ENCODE measurements around the gene SSR3.

SSR3 gene

GRCh38 chr3:156491192-156491591, 63.7 kb downstream of the SSR3 start (continued):
- TF ChIP-seq, protein P1, sequence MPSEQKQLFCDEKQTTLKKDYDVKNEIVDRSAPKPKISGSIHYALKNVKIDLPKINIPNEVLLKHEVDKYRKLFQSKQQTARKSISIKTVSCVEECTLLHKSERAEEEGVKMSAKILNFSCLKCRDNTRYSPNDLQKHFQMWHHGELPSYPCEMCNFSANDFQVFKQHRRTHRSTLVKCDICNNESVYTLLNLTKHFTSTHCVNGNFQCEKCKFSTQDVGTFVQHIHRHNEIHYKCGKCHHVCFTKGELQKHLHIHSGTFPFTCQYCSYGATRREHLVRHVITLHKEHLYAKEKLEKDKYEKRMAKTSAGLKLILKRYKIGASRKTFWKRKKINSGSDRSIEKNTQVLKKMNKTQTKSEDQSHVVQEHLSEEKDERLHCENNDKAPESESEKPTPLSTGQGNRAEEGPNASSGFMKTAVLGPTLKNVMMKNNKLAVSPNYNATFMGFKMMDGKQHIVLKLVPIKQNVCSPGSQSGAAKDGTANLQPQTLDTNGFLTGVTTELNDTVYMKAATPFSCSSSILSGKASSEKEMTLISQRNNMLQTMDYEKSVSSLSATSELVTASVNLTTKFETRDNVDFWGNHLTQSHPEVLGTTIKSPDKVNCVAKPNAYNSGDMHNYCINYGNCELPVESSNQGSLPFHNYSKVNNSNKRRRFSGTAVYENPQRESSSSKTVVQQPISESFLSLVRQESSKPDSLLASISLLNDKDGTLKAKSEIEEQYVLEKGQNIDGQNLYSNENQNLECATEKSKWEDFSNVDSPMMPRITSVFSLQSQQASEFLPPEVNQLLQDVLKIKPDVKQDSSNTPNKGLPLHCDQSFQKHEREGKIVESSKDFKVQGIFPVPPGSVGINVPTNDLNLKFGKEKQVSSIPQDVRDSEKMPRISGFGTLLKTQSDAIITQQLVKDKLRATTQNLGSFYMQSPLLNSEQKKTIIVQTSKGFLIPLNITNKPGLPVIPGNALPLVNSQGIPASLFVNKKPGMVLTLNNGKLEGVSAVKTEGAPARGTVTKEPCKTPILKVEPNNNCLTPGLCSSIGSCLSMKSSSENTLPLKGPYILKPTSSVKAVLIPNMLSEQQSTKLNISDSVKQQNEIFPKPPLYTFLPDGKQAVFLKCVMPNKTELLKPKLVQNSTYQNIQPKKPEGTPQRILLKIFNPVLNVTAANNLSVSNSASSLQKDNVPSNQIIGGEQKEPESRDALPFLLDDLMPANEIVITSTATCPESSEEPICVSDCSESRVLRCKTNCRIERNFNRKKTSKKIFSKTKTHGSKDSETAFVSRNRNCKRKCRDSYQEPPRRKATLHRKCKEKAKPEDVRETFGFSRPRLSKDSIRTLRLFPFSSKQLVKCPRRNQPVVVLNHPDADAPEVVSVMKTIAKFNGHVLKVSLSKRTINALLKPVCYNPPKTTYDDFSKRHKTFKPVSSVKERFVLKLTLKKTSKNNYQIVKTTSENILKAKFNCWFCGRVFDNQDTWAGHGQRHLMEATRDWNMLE (tag by site-specific recombination; conservative IDR thresholded peaks at IDR 0.05; ENCODE audit: low read depth): no peak
